GM23338 (cell line): ENCODE results near the gene UPF2. TPM values are rescaled to one million over a fixed set of nuclear protein-coding genes. Genes with fewer than 3 reads are reported as not detected.
"Not testable (repeated sequence)": the region's sequence is repeated elsewhere in the genome, so short reads cannot be mapped to it uniquely, and the experiment has no call there.

ENCODE experiments used
- ATAC-seq: fragments of 200-7000 bp; cut with Tn5 transposase; 3 replicates; pipeline ENCODE4 v1.9.1; 2020
- DNase-seq: peaks from one replicate; pipeline ENCODE4 v3.0.0-alpha.2; 2015; ENCODE audit warnings: low spot score
- H2AFZ ChIP-seq: fragments of 200-600 bp; sonication (generic); 2 replicates; pipeline ENCODE4 v1.8.0; 2016; ENCODE audit warnings: antibody characterized with exemption, mild to moderate bottlenecking, moderate library complexity
- H3F3A ChIP-seq: fragments of 200-600 bp; sonication (generic); replicated peaks from 2 replicates; pipeline ENCODE4 v1.8.0; 2017; ENCODE audit warnings: antibody characterized with exemption, mixed run types, low read depth
- H3K27ac ChIP-seq: fragments of 200-600 bp; sonication (generic); 2 replicates; pipeline ENCODE4 v1.6.1; 2016; ENCODE audit warnings: low read depth
- H3K27me3 ChIP-seq: fragments of 200-600 bp; sonication (generic); 2 replicates; pipeline ENCODE4 v1.8.0; 2016; ENCODE audit warnings: mild to moderate bottlenecking, mixed run types, moderate library complexity; ENCODE audit not compliant: insufficient read depth
- H3K36me3 ChIP-seq: fragments of 200-600 bp; sonication (generic); 2 replicates; pipeline ENCODE4 v1.8.0; 2016; ENCODE audit warnings: mild to moderate bottlenecking; ENCODE audit not compliant: insufficient read depth
- H3K4me1 ChIP-seq: fragments of 200-600 bp; sonication (generic); 2 replicates; pipeline ENCODE4 v1.8.0; 2016; ENCODE audit warnings: mild to moderate bottlenecking, moderate library complexity; ENCODE audit not compliant: insufficient read depth
- H3K4me2 ChIP-seq: fragments of 200-600 bp; sonication (generic); 2 replicates; pipeline ENCODE4 v1.7.1; 2017; ENCODE audit warnings: mixed run types
- H3K4me3 ChIP-seq: fragments of 200-600 bp; sonication (generic); 2 replicates; pipeline ENCODE4 v1.6.1; 2016; ENCODE audit warnings: mixed run types
- H3K79me2 ChIP-seq: fragments of 200-600 bp; sonication (generic); replicated peaks from 2 replicates; pipeline ENCODE4 v1.8.0; 2017; ENCODE audit warnings: mild to moderate bottlenecking; ENCODE audit not compliant: insufficient read depth
- H3K9me2 ChIP-seq: fragments of 200-600 bp; sonication (generic); 2 replicates; pipeline ENCODE4 v1.8.0; 2017; ENCODE audit not compliant: insufficient read depth
- H4K20me1 ChIP-seq: fragments of 200-600 bp; sonication (generic); replicated peaks from 2 replicates; pipeline ENCODE4 v1.8.0; 2017; ENCODE audit warnings: mild to moderate bottlenecking; ENCODE audit not compliant: insufficient read depth
- H3K27ac Mint-ChIP-seq: 2 replicates; pipeline ENCODE4 v1.8.0; 2020; ENCODE audit warnings: inconsistent platforms, mild to moderate bottlenecking, moderate library complexity, mixed read lengths
- H3K27me3 Mint-ChIP-seq: 3 replicates; pipeline ENCODE4 v1.8.0; 2022; ENCODE audit warnings: low read depth, mild to moderate bottlenecking, moderate library complexity, mixed read lengths, inconsistent platforms; ENCODE audit not compliant: insufficient read depth, poor library complexity
- H3K36me3 Mint-ChIP-seq: 3 replicates; pipeline ENCODE4 v1.8.0; 2021; ENCODE audit warnings: low read depth, mild to moderate bottlenecking, inconsistent platforms, moderate library complexity, mixed read lengths
- H3K4me1 Mint-ChIP-seq: 3 replicates; pipeline ENCODE4 v1.8.0; 2020; ENCODE audit warnings: mild to moderate bottlenecking, inconsistent platforms, mixed read lengths
- H3K4me3 Mint-ChIP-seq: 3 replicates; pipeline ENCODE4 v1.8.0; 2021; ENCODE audit warnings: moderate library complexity, mild to moderate bottlenecking, inconsistent platforms, mixed read lengths
- H3K9me3 Mint-ChIP-seq: 3 replicates; pipeline ENCODE4 v1.8.0; 2020; ENCODE audit warnings: moderate library complexity, mild to moderate bottlenecking, inconsistent platforms, mixed read lengths
- CTCF ChIP-seq, 2 experiments: fragments of 200-600 bp in 1 of 2; sonication (generic) in 1 of 2; conservative IDR thresholded peaks; 2 replicates each; pipeline versions ENCODE4 v1.5.1 to v1.6.1; 2016 to 2017; ENCODE audit warnings: antibody characterized with exemption in 2 of 2, low read depth in 2 of 2, mild to moderate bottlenecking in 2 of 2, moderate library complexity in 1 of 2
- ETS1 ChIP-seq: IDR thresholded peaks from 2 replicates; pipeline ENCODE4 v1.6.1; 2016; ENCODE audit warnings: antibody characterized with exemption
- EZH2phosphoT487 ChIP-seq: fragments of 200-600 bp; sonication (generic); IDR thresholded peaks from one replicate; pipeline ENCODE4 v1.8.1; 2018; ENCODE audit warnings: antibody characterized with exemption; ENCODE audit not compliant: unreplicated experiment
- REST ChIP-seq: IDR thresholded peaks from one replicate; pipeline ENCODE4 v1.6.1; 2018; ENCODE audit warnings: antibody characterized with exemption; ENCODE audit not compliant: unreplicated experiment
- ZNF114 ChIP-seq: fragments of 250-450 bp; sonication (Bioruptor Pico); IDR thresholded peaks from 2 replicates; pipeline ENCODE4 v1.5.0; 2020; ENCODE audit warnings: mild to moderate bottlenecking, moderate library complexity
- ZNF331 ChIP-seq: fragments of 250-450 bp; sonication (Bioruptor Pico); IDR thresholded peaks from 2 replicates; pipeline ENCODE4 v1.5.0; 2020; ENCODE audit warnings: low read depth, mild to moderate bottlenecking, moderate library complexity
- ZNF462 ChIP-seq: fragments of 250-450 bp; sonication (Bioruptor Pico); IDR thresholded peaks from 2 replicates; pipeline ENCODE4 v1.5.0; 2020; ENCODE audit warnings: mild to moderate bottlenecking, moderate library complexity
- polyA plus RNA-seq: library from polyadenylated mRNA; unstranded; fragments of >200 nt; fragmentation: Nextera tagmentation; extraction: Ambion mirVana; gene quantifications from 2 replicates; pipeline ENCODE4 v1.2.1, GENCODE V29; 2016
- total RNA-seq: library from RNA; depleted of rRNA; stranded (reverse); fragments of >200 nt; shearing (Covaris generic); gene quantifications from 2 replicates; pipeline ENCODE4 v1.2.3, GENCODE V29; 2014

UPF2 gene
- total and polyA plus RNA-seq, 2 experiments from 2014 or later = 29.0 to 78.5 TPM

GRCh38 chr10:11975795-11976194, 66.8 kb downstream of the UPF2 start (continued):
- no peak for TF ChIP-seq REST
- TF ChIP-seq ZNF331 (CRISPR knock-in tag) = no peak
- TF ChIP-seq CTCF (conservative IDR thresholded peaks at IDR 0.05; ENCODE audit: low read depth in 2 of 2) = no peak
- TF ChIP-seq ETS1 = no peak
- no peak for TF ChIP-seq ZNF114 (CRISPR knock-in tag)
- no peak for TF ChIP-seq EZH2phosphoT487

GRCh38 chr10:11972523-11972922, 70.1 kb downstream of the UPF2 start:
- H3K4me2 ChIP-seq, H3K4me3 Mint-ChIP-seq, H2AFZ ChIP-seq, H3K4me1 Mint-ChIP-seq, H3F3A ChIP-seq, H3K9me3 Mint-ChIP-seq, DNase-seq, H3K4me1 ChIP-seq, H3K4me3 ChIP-seq, H3K27ac Mint-ChIP-seq, H3K27me3 ChIP-seq, H4K20me1 ChIP-seq, H3K79me2 ChIP-seq, H3K27me3 Mint-ChIP-seq, ATAC-seq, H3K9me2 ChIP-seq, H3K27ac ChIP-seq: not testable (repeated sequence)
- H3K36me3 ChIP-seq = peaks cover 17% of the 10 kb centered on the region; the same call in 1 of the 2 replicates
- peaks cover 41% of the 10 kb centered on the region for H3K36me3 Mint-ChIP-seq

GRCh38 chr10:11962176-11962575, 80.4 kb downstream of the UPF2 start:
- Mint-ChIP-seq H3K9me3 (peaks cover 4% of the 10 kb centered on the region; the same call in 1 of the 3 replicates), H3K27ac (no peak overlapping the region), H3K36me3 (peaks cover 44% of the 10 kb centered on the region), H3K4me3 (no peak overlapping the region), H3K4me1 (no peaks in the 10 kb centered on the region), H3K27me3 (no peaks in the 10 kb centered on the region)
- H3K27ac ChIP-seq = no peak overlapping the region
- no peaks in the 10 kb centered on the region for H3F3A ChIP-seq
- H3K4me1 ChIP-seq = no peaks in the 10 kb centered on the region
- no peak overlapping the region for H3K4me2 ChIP-seq
- no peak overlapping the region for H3K4me3 ChIP-seq
- no peak overlapping the region for H2AFZ ChIP-seq
- DNase-seq = no peak
- H3K79me2 ChIP-seq = no peaks in the 10 kb centered on the region
- no peaks in the 10 kb centered on the region for H3K27me3 ChIP-seq
- H4K20me1 ChIP-seq = no peaks in the 10 kb centered on the region; the same call in 1 of the 2 replicates
- no peaks in the 10 kb centered on the region for H3K9me2 ChIP-seq
- H3K36me3 ChIP-seq = peaks cover 31% of the 10 kb centered on the region
- no peak for ATAC-seq
- no peak for TF ChIP-seq ZNF462 (CRISPR knock-in tag)
